ENCODE results near the gene NEGR1. TPM values are rescaled to one million over a fixed set of nuclear protein-coding genes. Genes with fewer than 3 reads are reported as not detected.
A peak's percentile ranks its signal among the peaks of the same experiment; 100 is the strongest.

The NEGR1 gene
- total and polyA plus RNA-seq, 3 donors from 2014 or later, result 2.9 to 7.6 (median 3.1) TPM

DNA sequence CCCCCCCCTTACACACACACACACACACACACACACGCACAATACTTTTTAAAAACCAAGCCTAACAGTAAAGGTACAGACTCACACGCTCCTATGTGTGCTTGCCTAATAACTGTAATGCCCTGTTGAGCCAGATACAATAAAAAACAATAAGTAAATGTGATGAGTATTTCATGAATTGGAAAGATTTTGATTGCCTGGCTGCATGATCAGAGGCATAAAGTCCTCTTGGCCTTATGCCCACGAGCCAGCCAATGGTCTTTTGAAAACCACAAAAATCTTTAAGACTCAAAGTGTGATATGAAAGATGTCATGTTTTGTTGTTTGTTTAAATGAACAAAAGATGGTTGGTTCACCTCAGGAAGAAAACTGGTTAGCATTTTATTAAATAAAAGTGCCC is 759.6 kb downstream of the NEGR1 start:
- WGBS, 2 donors, result 80 to 85% methylated on average over 3 of the region's 3 CpGs
- intact Hi-C loops (cut with DNase I; ENCODE audit: low total_unique reads), result loop anchor here (10.0 kb wide), 1 partner anchor 328 kb away; no protein-coding TSS in a partner anchor
- H3K36me3 ChIP-seq (ENCODE audit: low read depth, missing control alignments), result no peaks in the 10 kb centered on the region
- H3K27ac ChIP-seq, result no peak overlapping the region
- no peak for DNase-seq
- no peak overlapping the region for H3K4me3 ChIP-seq
- H3K9me3 ChIP-seq, result no peaks in the 10 kb centered on the region
- H3K4me1 ChIP-seq, result no peaks in the 10 kb centered on the region
- TF ChIP-seq POLR2A (IDR thresholded peaks at IDR 0.05), result no peak
- TF ChIP-seq, protein P1, sequence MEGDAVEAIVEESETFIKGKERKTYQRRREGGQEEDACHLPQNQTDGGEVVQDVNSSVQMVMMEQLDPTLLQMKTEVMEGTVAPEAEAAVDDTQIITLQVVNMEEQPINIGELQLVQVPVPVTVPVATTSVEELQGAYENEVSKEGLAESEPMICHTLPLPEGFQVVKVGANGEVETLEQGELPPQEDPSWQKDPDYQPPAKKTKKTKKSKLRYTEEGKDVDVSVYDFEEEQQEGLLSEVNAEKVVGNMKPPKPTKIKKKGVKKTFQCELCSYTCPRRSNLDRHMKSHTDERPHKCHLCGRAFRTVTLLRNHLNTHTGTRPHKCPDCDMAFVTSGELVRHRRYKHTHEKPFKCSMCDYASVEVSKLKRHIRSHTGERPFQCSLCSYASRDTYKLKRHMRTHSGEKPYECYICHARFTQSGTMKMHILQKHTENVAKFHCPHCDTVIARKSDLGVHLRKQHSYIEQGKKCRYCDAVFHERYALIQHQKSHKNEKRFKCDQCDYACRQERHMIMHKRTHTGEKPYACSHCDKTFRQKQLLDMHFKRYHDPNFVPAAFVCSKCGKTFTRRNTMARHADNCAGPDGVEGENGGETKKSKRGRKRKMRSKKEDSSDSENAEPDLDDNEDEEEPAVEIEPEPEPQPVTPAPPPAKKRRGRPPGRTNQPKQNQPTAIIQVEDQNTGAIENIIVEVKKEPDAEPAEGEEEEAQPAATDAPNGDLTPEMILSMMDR (IDR thresholded peaks at IDR 0.05), result no peak
- no peaks in the 10 kb centered on the region for H3K27me3 ChIP-seq

- peak; percentile 81 for DNase-seq
- no peaks in the 10 kb centered on the region for H3K4me1 ChIP-seq
- no peak overlapping the region for H3K4me3 ChIP-seq
- WGBS, 2 donors, result 86 to 93% methylated on average over 1 of the region's 1 CpG
- no peak overlapping the region for H3K27ac ChIP-seq
- TF ChIP-seq POLR2A (IDR thresholded peaks at IDR 0.05), result no peak
- TF ChIP-seq, protein P1 (IDR thresholded peaks at IDR 0.05), result peak; percentile 54 to 64 (median 57)
- no peaks in the 10 kb centered on the region for H3K9me3 ChIP-seq
- no peaks in the 10 kb centered on the region for H3K36me3 ChIP-seq (ENCODE audit: low read depth, missing control alignments)
- H3K27me3 ChIP-seq, result no peaks in the 10 kb centered on the region
- intact Hi-C loops (cut with DNase I; ENCODE audit: low total_unique reads), result loop anchor here (10.0 kb wide), 1 partner anchor 327 kb away; no protein-coding TSS in a partner anchor
Measured at GRCh38 chr1:71521655-71522264, 760.6 kb downstream of the NEGR1 start.

GRCh38 chr1:71511505-71511904 is 770.8 kb downstream of the NEGR1 start:
- H3K9me3 ChIP-seq, result no peaks in the 10 kb centered on the region
- H3K4me1 ChIP-seq, result no peaks in the 10 kb centered on the region
- intact Hi-C loops (cut with DNase I; ENCODE audit: low total_unique reads), result no loop called here
- no peaks in the 10 kb centered on the region for H3K27me3 ChIP-seq
- no peak for DNase-seq
- no peak for TF ChIP-seq POLR2A (IDR thresholded peaks at IDR 0.05)
- TF ChIP-seq, protein P1 (IDR thresholded peaks at IDR 0.05), result no peak
- no peak overlapping the region for H3K27ac ChIP-seq
- no peak overlapping the region for H3K4me3 ChIP-seq
- H3K36me3 ChIP-seq (ENCODE audit: low read depth, missing control alignments), result no peaks in the 10 kb centered on the region

GRCh38 chr1:71510725-71511124 is 771.6 kb downstream of the NEGR1 start:
- H3K27ac ChIP-seq, result no peak overlapping the region
- intact Hi-C loops (cut with DNase I; ENCODE audit: low total_unique reads), result no loop called here
- H3K4me3 ChIP-seq, result no peak overlapping the region
- no peak for DNase-seq
- 91 to 95% methylated on average over 1 of the region's 1 CpG for WGBS, 2 donors
- H3K27me3 ChIP-seq, result no peaks in the 10 kb centered on the region
- TF ChIP-seq, protein P1 (IDR thresholded peaks at IDR 0.05), result no peak
- TF ChIP-seq POLR2A (IDR thresholded peaks at IDR 0.05), result no peak
- H3K9me3 ChIP-seq, result no peaks in the 10 kb centered on the region
- H3K36me3 ChIP-seq (ENCODE audit: low read depth, missing control alignments), result no peaks in the 10 kb centered on the region
- H3K4me1 ChIP-seq, result no peaks in the 10 kb centered on the region

DNA sequence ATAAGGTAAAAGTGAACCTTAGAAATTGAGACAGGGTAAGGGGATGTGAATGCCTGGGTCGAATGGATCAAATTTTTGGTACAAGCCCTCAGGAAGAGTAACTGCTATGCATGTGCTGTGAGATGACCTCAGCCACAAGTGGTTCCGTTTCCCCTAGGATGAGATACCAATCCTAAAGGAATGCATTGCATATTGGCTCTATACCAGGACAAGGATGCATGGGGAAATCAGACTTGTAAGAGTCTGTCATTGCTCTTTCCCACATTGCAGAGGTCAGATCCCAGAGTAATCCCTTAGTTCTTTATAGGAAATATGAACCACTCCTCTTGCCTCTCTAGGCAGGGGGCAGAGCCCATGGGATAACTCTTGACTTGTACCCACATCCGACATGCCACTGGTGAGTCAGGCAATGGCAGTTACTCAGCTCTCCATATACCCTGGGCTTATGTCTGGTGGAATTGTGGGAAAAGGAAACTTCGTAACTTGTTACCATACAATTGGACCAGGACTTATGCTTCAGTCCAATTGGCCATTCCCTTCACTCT is 773.2 kb downstream of the NEGR1 start:
- intact Hi-C loops (cut with DNase I; ENCODE audit: low total_unique reads), result no loop called here
- Histone ChIP-seq H3K36me3 (ENCODE audit: low read depth, missing control alignments) (no peaks in the 10 kb centered on the region), H3K4me3 (no peak overlapping the region), H3K27me3 (no peaks in the 10 kb centered on the region), H3K4me1 (no peaks in the 10 kb centered on the region), H3K9me3 (no peaks in the 10 kb centered on the region), H3K27ac (no peak overlapping the region)
- no peak for DNase-seq
- no peak for TF ChIP-seq POLR2A (IDR thresholded peaks at IDR 0.05)
- TF ChIP-seq, protein P1 (IDR thresholded peaks at IDR 0.05), result no peak
- WGBS, 2 donors, result 89 to 91% methylated on average over 4 of the region's 4 CpGs

All from testis (tissue), 3 donors.